Uterus (tissue), 4 donors: Measurements from ENCODE around the gene LIX1. TPM values are rescaled to one million over a fixed set of nuclear protein-coding genes. Genes with fewer than 3 reads are reported as not detected.

Source experiments
- DNase-seq, 2 donors: peaks; one replicate each; pipeline ENCODE4 v3.0.0-alpha.2; 2019 to 2020
- H3K27ac ChIP-seq, 2 donors: fragments of 200-600 bp; sonication (generic); 1 replicate in 1 of 2; 2 replicates in 1 of 2; pipeline ENCODE4 v1.5.1; 2016 to 2018
- H3K27me3 ChIP-seq, 2 donors: fragments of 200-600 bp; sonication (generic); one replicate each; pipeline ENCODE4 v1.5.1; 2018 to 2019; ENCODE audit warnings: control low read depth in 1 of 2
- H3K36me3 ChIP-seq, 2 donors: fragments of 200-600 bp; sonication (generic); one replicate each; pipeline ENCODE4 v1.5.1; 2019; ENCODE audit warnings: control low read depth in 1 of 2
- H3K4me1 ChIP-seq, 2 donors: fragments of 200-600 bp; sonication (generic); one replicate each; pipeline ENCODE4 v1.5.1; 2018 to 2019; ENCODE audit warnings: control low read depth in 1 of 2
- H3K4me3 ChIP-seq, 2 donors: fragments of 200-600 bp; sonication (generic); 1 replicate in 1 of 2; 2 replicates in 1 of 2; pipeline ENCODE4 v1.5.1; 2018 to 2019; ENCODE audit warnings: mild to moderate bottlenecking in 1 of 2
- H3K9me3 ChIP-seq, 2 donors: fragments of 200-600 bp; sonication (generic); one replicate each; pipeline ENCODE4 v1.5.1; 2019; ENCODE audit warnings: control low read depth in 1 of 2
- CTCF ChIP-seq, 4 experiments: fragments of 200-600 bp in 2 of 4; fragments of 450-650 bp in 2 of 4; sonication (generic) in 2 of 4; IDR thresholded peaks; one replicate each; pipeline ENCODE4 v1.5.1; 2016 to 2019; ENCODE audit warnings: antibody characterized with exemption in 4 of 4, mild to moderate bottlenecking in 2 of 4, moderate library complexity in 1 of 4
- POLR2A ChIP-seq, 2 donors: fragments of 450-650 bp; IDR thresholded peaks; one replicate each; pipeline ENCODE4 v1.6.1; 2016; ENCODE audit warnings: antibody characterized with exemption in 2 of 2, mild to moderate bottlenecking in 1 of 2, moderate library complexity in 1 of 2
- intact Hi-C: fragments of 100-400 bp; cut with DNase I; formaldehyde crosslinking; loops from one replicate; pipeline ENCODE4 v1.15.1; 2023; ENCODE audit warnings: low total_unique reads
- total RNA-seq, 4 donors: library from RNA; depleted of rRNA in 3 of 4; stranded (reverse); fragments of >200 nt in 3 of 4; gene quantifications; one replicate each; pipeline versions ENCODE4 v1.1.0 to v1.2.4, GENCODE V29; 2014 to 2023
- donor health status: DM: yes; HTN: yes; CAD: no.

The LIX1 gene
- total RNA-seq, 4 donors from 2014 or later, result 3.9 TPM; not detected in 3

GRCh38 chr5:97124335-97124734 is 18.1 kb downstream of the LIX1 start:
- intact Hi-C loops, result no loop called here

GRCh38 chr5:97121848-97122247 is 20.6 kb downstream of the LIX1 start:
- DNase-seq, result no peak
- no peak overlapping the region for H3K27ac ChIP-seq
- no peaks in the 10 kb centered on the region for H3K4me1 ChIP-seq
- TF ChIP-seq POLR2A (IDR thresholded peaks at IDR 0.05), result no peak
- TF ChIP-seq CTCF (IDR thresholded peaks at IDR 0.05), result no peak
- H3K4me3 ChIP-seq, result no peak overlapping the region
- no peaks in the 10 kb centered on the region for H3K36me3 ChIP-seq
- no peaks in the 10 kb centered on the region for H3K9me3 ChIP-seq
- intact Hi-C loops, result no loop called here
- H3K27me3 ChIP-seq, result no peaks in the 10 kb centered on the region

More at GRCh38 chr5:97124335-97124734, 18.1 kb downstream of the LIX1 start:
- Histone ChIP-seq H3K9me3 (no peaks in the 10 kb centered on the region), H3K27ac (no peak overlapping the region), H3K4me3 (no peak overlapping the region), H3K36me3 (no peaks in the 10 kb centered on the region), H3K27me3 (no peaks in the 10 kb centered on the region), H3K4me1 (no peaks in the 10 kb centered on the region)
- no peak for DNase-seq
- TF ChIP-seq POLR2A (IDR thresholded peaks at IDR 0.05), result no peak
- no peak for TF ChIP-seq CTCF (IDR thresholded peaks at IDR 0.05)

- no peak for DNase-seq
- Histone ChIP-seq H3K27me3 (no peaks in the 10 kb centered on the region), H3K27ac (no peak overlapping the region), H3K4me3 (no peak overlapping the region), H3K9me3 (no peaks in the 10 kb centered on the region), H3K4me1 (no peaks in the 10 kb centered on the region), H3K36me3 (no peaks in the 10 kb centered on the region)
- intact Hi-C loops, result no loop called here
- TF ChIP-seq POLR2A (IDR thresholded peaks at IDR 0.05) (no peak), CTCF (IDR thresholded peaks at IDR 0.05) (no peak)
Measured at GRCh38 chr5:97120195-97120594, 22.2 kb downstream of the LIX1 start.

GRCh38 chr5:97119007-97119390 is 23.4 kb downstream of the LIX1 start:
- no peak overlapping the region for H3K27ac ChIP-seq
- H3K27me3 ChIP-seq, result no peaks in the 10 kb centered on the region
- H3K36me3 ChIP-seq, result no peaks in the 10 kb centered on the region
- DNase-seq, result no peak
- H3K4me1 ChIP-seq, result no peaks in the 10 kb centered on the region
- no peaks in the 10 kb centered on the region for H3K9me3 ChIP-seq
- H3K4me3 ChIP-seq, result no peak overlapping the region
- TF ChIP-seq CTCF (IDR thresholded peaks at IDR 0.05), result no peak
- no peak for TF ChIP-seq POLR2A (IDR thresholded peaks at IDR 0.05)
- intact Hi-C loops, result no loop called here

- Histone ChIP-seq H3K4me1 (no peaks in the 10 kb centered on the region), H3K4me3 (no peak overlapping the region), H3K36me3 (no peaks in the 10 kb centered on the region), H3K27me3 (no peaks in the 10 kb centered on the region), H3K9me3 (no peaks in the 10 kb centered on the region), H3K27ac (no peak overlapping the region)
- intact Hi-C loops, result no loop called here
- TF ChIP-seq POLR2A (IDR thresholded peaks at IDR 0.05) (no peak), CTCF (IDR thresholded peaks at IDR 0.05) (no peak)
- no peak for DNase-seq
Measured at GRCh38 chr5:97118261-97119006, 24.0 kb downstream of the LIX1 start.
